Activated naive CD4-positive, alpha-beta T cell treated with anti-CD3 and anti-CD28 coated beads, Interleukin-2, amount 10 ng/mL, durations not matched to agents 7 days and 5 days (primary cell): ENCODE data around the gene SPSB4.

ENCODE experiments used
- CTCF ChIA-PET: fragments of 350-600 bp; sonication (Branson Sonifier 250); formaldehyde crosslinking; loops from one replicate; lab custom pipeline; 2021; ENCODE audit warnings: antibody characterized with exemption; lab: Charles Lee
- DNase-seq: peaks from one replicate; pipeline ENCODE4 v3.0.0-alpha.2; 2020
- H3K27ac Mint-ChIP-seq: one replicate; pipeline ENCODE4 v1.8.0; 2021; ENCODE audit warnings: mild to moderate bottlenecking, moderate library complexity, mixed read lengths
- H3K27me3 Mint-ChIP-seq: one replicate; pipeline ENCODE4 v1.8.0; 2021; ENCODE audit warnings: mild to moderate bottlenecking, mixed read lengths
- H3K36me3 Mint-ChIP-seq: one replicate; pipeline ENCODE4 v1.8.0; 2021; ENCODE audit warnings: mixed read lengths
- H3K4me1 Mint-ChIP-seq: one replicate; pipeline ENCODE4 v1.8.0; 2021; ENCODE audit warnings: mixed read lengths
- H3K4me3 Mint-ChIP-seq: one replicate; pipeline ENCODE4 v1.8.0; 2021; ENCODE audit warnings: mild to moderate bottlenecking, moderate library complexity, mixed read lengths
- H3K9me3 Mint-ChIP-seq: one replicate; pipeline ENCODE4 v1.8.0; 2021; ENCODE audit warnings: mixed read lengths

The SPSB4 gene

DNA sequence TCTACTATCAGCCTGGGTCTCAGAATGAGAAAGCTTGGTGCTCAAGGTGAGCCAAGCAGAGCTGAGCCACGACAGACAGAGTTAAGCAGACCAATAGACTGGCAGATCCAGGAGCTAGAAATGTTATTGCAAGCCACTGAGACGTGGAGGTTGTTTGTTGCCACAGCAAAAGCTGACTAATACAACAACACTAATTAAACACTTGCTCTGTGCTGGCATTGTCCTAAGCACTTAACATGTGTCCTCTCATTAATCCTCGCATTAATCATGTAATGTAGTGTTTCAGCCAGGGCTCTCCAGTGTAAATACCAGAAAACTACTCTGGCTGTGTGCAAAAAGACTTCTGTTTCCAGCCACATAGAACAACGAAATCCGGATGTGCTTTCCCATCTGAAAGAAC lies 11.6 kb upstream of the SPSB4 start:
- CTCF ChIA-PET = no interaction called here
- DNase-seq = no peak

DNA sequence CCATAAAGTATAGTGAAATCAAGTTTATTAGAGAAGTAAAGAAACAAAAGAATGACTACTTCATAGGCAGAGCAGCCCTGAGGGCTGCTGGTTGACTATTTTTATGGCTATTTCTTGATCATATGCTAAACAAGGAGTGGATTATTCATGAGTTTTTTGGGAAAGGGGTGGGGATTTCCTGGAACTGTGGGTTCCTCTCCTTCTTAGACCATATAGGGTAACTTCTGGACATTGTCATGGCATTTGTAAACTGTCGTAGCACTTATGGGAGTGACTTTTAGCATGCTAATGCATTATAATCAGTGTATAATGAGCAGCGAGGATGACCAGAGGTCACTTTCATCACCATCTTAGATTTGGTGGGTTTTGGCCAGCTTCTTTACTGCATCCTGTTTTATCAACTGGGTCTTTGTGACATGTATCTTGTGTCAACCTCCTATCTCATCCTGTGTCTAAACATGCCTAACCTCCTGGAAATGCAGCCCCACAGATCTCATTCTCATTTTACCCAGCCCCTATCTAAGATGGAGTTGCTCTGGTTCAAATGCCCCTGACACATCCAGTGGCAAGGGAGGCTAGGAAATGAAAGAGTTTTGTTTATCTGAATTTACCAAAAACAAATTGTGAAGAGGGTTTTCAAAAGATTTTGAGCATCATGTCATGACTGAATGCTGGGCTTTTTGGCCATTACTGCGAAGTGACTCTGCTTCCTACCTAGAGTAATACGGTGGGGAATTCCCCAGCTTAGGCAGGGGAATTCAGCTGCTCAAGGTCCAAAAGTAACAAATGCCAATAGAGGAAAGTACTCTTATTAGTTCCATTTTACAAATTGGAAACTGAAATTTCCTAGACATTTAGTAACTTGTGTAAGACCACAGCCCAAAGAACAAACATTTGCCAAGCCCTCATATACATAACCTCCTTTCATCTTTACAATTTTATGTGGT lies 6.2 kb upstream of the SPSB4 start:
- CTCF ChIA-PET = no interaction called here

More for the DNA sequence above, 11.6 kb upstream of the SPSB4 start:
- peaks cover 8% of the 10 kb centered on the region for H3K27me3 Mint-ChIP-seq
- H3K4me3 Mint-ChIP-seq = no peak overlapping the region
- no peaks in the 10 kb centered on the region for H3K4me1 Mint-ChIP-seq
- no peaks in the 10 kb centered on the region for H3K36me3 Mint-ChIP-seq
- H3K9me3 Mint-ChIP-seq = no peaks in the 10 kb centered on the region
- H3K27ac Mint-ChIP-seq = no peak overlapping the region

DNA sequence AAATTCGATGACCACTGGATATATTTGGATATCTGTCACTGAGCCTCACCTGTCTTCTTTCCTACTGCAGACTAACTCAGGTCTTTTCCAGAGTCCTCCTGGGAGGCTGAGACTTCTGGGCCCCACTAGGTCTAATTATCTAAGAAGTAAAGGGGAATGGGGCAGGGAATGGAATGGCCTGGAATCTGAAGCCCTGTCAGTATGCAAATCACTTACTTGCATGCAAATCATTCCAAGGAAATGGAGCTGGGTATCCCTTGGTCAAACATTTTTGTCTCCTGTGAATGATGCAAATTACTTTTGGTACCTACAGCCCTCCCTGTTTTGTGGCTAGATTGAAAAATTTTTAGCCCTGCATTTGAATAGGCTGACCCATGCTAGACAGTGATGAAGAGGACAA lies 5.3 kb upstream of the SPSB4 start:
- H3K4me1 Mint-ChIP-seq = peaks cover 6% of the 10 kb centered on the region
- H3K9me3 Mint-ChIP-seq = no peaks in the 10 kb centered on the region
- DNase-seq = no peak
- no peak overlapping the region for H3K4me3 Mint-ChIP-seq
- H3K27me3 Mint-ChIP-seq = peaks cover 45% of the 10 kb centered on the region
- no peak overlapping the region for H3K27ac Mint-ChIP-seq
- CTCF ChIA-PET = no interaction called here
- H3K36me3 Mint-ChIP-seq = no peaks in the 10 kb centered on the region

More for the DNA sequence above, 6.2 kb upstream of the SPSB4 start:
- Mint-ChIP-seq H3K27ac (no peak overlapping the region), H3K9me3 (no peaks in the 10 kb centered on the region), H3K4me1 (no peaks in the 10 kb centered on the region), H3K27me3 (peaks cover 37% of the 10 kb centered on the region), H3K4me3 (no peak overlapping the region), H3K36me3 (no peaks in the 10 kb centered on the region)
- no peak for DNase-seq

- no peaks in the 10 kb centered on the region for H3K36me3 Mint-ChIP-seq
- CTCF ChIA-PET = no interaction called here
Measured at GRCh38 chr3:141047168-141047567, 4.0 kb upstream of the SPSB4 start.

DNA sequence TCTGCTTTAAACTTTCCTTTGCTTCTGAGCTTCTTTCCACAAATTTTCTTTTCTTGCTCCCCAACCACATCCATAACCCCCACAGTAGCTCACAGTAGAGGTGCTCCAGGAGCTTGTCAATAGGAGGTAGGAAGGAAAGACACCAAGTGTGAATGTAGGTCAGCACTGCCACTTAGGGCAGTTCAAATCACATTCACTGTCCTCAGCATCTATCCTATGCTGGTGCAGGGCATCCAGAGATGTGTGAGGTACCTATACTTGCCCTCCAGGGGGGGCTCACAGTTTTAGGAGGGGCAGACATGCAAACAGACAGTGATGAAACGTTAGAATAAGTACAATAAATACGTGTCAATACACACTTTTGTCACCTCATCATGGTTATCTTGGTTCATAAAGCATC lies 1.5 kb upstream of the SPSB4 start:
- no peak for DNase-seq
- H3K27me3 Mint-ChIP-seq = peaks cover 74% of the 10 kb centered on the region
- peaks cover 13% of the 10 kb centered on the region for H3K4me1 Mint-ChIP-seq
- no peak overlapping the region for H3K4me3 Mint-ChIP-seq
- H3K36me3 Mint-ChIP-seq = no peaks in the 10 kb centered on the region
- no peaks in the 10 kb centered on the region for H3K9me3 Mint-ChIP-seq
- H3K27ac Mint-ChIP-seq = no peak overlapping the region
- CTCF ChIA-PET = interaction anchor here (0.5 to 2.0 kb wide), 3 partner anchors 17 to 1533 kb away, joined by 3 to 8 read pairs (median 3); no protein-coding TSS in a partner anchor

More at GRCh38 chr3:141047168-141047567, 4.0 kb upstream of the SPSB4 start:
- DNase-seq = no peak
- Mint-ChIP-seq H3K4me3 (no peak overlapping the region), H3K27ac (no peak overlapping the region), H3K9me3 (no peaks in the 10 kb centered on the region), H3K4me1 (peaks cover 9% of the 10 kb centered on the region), H3K27me3 (peaks cover 55% of the 10 kb centered on the region)

DNA sequence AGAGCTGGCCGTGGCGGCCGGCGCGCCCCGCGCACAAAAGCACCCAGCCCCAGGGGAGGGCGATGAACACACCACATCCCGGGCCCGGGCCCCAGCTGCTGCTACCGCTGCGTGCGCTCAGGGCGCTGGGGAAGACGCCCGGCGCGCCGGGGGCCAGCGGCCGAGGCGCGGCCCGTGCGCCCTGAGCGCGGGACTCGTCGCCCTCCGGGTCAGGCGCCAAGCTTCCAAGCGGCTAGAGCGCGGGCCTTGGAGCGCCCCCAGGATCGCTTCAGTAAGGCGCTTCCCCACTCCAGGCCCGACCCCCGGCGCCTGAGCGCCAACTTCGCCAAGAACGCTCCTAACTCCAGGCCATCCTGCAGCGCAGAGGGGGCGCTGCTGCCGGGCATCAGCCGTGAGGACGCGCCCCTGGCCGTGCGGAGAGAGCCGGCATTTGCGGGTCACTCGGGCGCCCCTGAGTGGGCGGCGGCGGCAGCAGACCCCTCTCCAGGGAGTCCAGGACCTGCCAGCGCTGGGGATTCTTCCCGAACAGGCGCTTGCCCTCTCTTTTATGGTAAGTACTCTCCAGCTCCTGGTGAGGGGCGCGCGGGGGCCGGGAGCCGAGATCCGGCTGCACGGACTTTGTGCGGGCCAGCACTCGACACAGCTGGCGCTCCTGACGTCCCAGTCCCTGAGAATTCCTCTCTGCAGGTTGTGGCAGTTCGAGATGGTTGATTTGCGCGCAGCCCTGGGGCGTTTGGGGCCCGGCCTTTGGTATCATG lies 475 bp downstream of the SPSB4 start:
- Mint-ChIP-seq H3K4me3 (no peak overlapping the region), H3K4me1 (peaks cover 13% of the 10 kb centered on the region), H3K9me3 (no peaks in the 10 kb centered on the region), H3K27ac (no peak overlapping the region), H3K36me3 (no peaks in the 10 kb centered on the region), H3K27me3 (peaks cover 86% of the 10 kb centered on the region)
- CTCF ChIA-PET = interaction anchor here (2.0 kb wide), 1 partner anchor 52 kb away, joined by 8 read pairs; no protein-coding TSS in a partner anchor
- no peak for DNase-seq

DNA sequence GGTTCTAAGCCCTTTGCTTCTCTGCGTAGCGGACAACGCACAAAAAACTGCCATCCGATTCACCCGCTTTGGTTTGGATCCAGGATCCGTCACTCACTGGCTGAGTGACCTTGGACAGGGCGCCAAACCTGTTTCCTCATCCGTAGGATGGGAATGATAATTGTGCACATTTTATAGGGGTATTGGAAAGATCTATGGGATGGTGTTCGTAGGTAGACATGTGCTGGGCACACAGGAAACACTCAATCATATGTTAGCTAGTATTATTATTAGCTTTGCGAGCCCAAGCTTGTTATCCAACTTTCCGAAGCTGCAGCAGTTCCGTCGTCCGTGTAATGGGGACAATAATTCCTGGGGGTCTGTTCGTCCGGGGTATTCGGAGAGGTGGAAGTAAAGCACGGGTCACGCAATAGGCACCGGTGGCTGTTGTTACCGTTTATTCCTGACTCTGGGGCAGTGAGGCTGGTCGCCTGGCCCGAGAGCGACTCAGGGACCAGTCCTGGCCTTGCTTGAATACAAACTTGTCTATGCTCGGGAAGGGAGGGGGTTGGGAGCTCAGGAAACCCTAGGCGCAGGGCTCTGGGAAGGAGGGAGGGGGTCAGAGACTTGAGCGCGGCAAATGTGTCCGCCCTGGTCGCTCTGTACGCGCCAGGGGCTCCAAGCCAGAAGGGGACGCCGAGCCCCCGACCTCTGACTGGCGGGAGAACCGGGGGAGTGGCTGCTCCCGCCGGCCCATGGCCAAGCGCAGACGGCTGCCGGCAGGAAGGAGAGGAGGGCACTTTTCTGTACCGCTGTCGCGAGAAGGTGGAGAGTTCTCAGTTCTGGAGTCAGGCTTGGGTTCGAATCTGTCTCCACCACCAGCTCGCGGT lies 1.3 kb downstream of the SPSB4 start:
- no peaks in the 10 kb centered on the region for H3K36me3 Mint-ChIP-seq
- H3K27ac Mint-ChIP-seq = no peak overlapping the region
- no peak for DNase-seq
- CTCF ChIA-PET = no interaction called here
- H3K9me3 Mint-ChIP-seq = no peaks in the 10 kb centered on the region
- peaks cover 13% of the 10 kb centered on the region for H3K4me1 Mint-ChIP-seq
- H3K4me3 Mint-ChIP-seq = no peak overlapping the region
- H3K27me3 Mint-ChIP-seq = peaks cover 85% of the 10 kb centered on the region

- DNase-seq = no peak
- no peak overlapping the region for H3K27ac Mint-ChIP-seq
- CTCF ChIA-PET = no interaction called here
- H3K4me1 Mint-ChIP-seq = peaks cover 13% of the 10 kb centered on the region
- H3K9me3 Mint-ChIP-seq = peaks cover 3% of the 10 kb centered on the region
- H3K27me3 Mint-ChIP-seq = peaks cover 66% of the 10 kb centered on the region
- no peak overlapping the region for H3K4me3 Mint-ChIP-seq
- H3K36me3 Mint-ChIP-seq = no peaks in the 10 kb centered on the region
Measured at GRCh38 chr3:141055136-141055535, 4.0 kb downstream of the SPSB4 start.

- peaks cover 62% of the 10 kb centered on the region for H3K27me3 Mint-ChIP-seq
- H3K4me3 Mint-ChIP-seq = no peak overlapping the region
- CTCF ChIA-PET = no interaction called here
- H3K27ac Mint-ChIP-seq = no peak overlapping the region
- no peak for DNase-seq
- peaks cover 3% of the 10 kb centered on the region for H3K9me3 Mint-ChIP-seq
- H3K4me1 Mint-ChIP-seq = peaks cover 8% of the 10 kb centered on the region
- no peaks in the 10 kb centered on the region for H3K36me3 Mint-ChIP-seq
Measured at GRCh38 chr3:141055536-141056445, 4.6 kb downstream of the SPSB4 start.

GRCh38 chr3:141056751-141057171 lies 5.6 kb downstream of the SPSB4 start:
- no peak for DNase-seq
- peaks cover 60% of the 10 kb centered on the region for H3K27me3 Mint-ChIP-seq
- no peak overlapping the region for H3K27ac Mint-ChIP-seq
- H3K4me1 Mint-ChIP-seq = peaks cover 7% of the 10 kb centered on the region
- H3K9me3 Mint-ChIP-seq = peaks cover 3% of the 10 kb centered on the region
- no peak overlapping the region for H3K4me3 Mint-ChIP-seq
- no peaks in the 10 kb centered on the region for H3K36me3 Mint-ChIP-seq
- CTCF ChIA-PET = no interaction called here

DNA sequence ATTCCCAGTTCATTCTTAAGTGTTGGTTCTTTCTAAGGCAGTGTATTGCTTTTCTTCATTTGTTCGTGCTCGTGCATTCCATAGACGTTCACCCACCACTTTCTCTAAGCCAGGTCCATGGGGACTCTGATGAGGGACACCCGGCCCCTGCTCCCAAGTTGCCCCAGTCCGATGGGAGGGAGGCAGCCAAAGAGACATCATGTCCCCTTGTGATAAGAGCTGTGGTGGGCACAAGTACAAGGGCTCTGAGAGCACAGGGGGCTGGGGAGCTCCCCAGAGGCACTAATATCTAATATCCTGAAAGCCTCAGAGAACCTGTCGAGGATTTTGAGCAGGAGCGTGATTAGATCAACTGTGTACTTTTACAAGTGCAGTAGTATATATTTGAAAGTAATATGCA lies 6.3 kb downstream of the SPSB4 start:
- peaks cover 2% of the 10 kb centered on the region for H3K4me1 Mint-ChIP-seq
- peaks cover 56% of the 10 kb centered on the region for H3K27me3 Mint-ChIP-seq
- no peaks in the 10 kb centered on the region for H3K36me3 Mint-ChIP-seq
- DNase-seq = no peak
- H3K9me3 Mint-ChIP-seq = peaks cover 3% of the 10 kb centered on the region
- CTCF ChIA-PET = no interaction called here
- H3K27ac Mint-ChIP-seq = no peak overlapping the region
- no peak overlapping the region for H3K4me3 Mint-ChIP-seq

DNA sequence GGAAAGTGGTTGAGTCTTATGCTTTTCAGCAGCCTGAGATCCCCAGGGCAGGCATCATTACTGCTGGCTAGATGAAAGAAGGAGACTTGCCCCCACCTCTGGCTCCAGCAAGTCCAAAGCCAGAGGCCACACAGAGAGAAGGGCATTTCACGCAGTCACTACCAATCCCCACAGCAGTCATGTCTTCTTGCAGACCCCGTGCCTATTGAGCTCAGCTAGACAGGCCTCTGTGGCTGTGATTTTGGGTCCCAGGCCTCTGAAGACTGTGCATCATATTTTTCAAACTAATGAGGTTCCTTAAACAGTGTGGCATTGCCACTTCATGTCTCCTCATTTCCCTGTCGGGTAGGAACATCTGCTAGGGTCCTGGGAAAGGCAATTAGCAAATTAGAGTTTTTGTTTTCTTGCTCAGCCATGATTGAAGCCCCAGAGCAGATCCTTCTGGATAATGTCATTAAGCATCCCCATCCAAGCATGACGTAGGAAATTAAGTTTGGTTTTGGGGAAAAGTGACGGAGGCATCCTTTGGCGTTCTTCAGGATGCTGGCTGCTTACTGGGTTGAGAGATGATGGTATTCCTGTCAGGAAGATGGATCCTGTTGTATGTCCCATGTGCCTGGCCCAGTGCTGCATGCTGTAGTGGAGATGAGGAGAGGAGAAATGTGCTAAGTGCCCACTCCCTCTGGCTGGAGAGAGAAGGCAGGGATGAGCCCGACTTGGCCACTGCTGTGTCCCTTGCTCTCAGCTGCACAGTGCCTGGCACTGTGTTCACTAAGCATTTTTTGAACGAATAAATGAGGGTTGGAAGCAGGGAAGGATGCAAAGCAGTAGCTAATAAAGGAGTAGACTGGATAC lies 7.0 kb downstream of the SPSB4 start:
- H3K36me3 Mint-ChIP-seq = no peaks in the 10 kb centered on the region

More for the DNA sequence above, 7.0 kb downstream of the SPSB4 start:
- no peaks in the 10 kb centered on the region for H3K4me1 Mint-ChIP-seq
- H3K4me3 Mint-ChIP-seq = no peak overlapping the region
- H3K27ac Mint-ChIP-seq = no peak overlapping the region
- DNase-seq = no peak
- CTCF ChIA-PET = no interaction called here
- H3K27me3 Mint-ChIP-seq = peaks cover 49% of the 10 kb centered on the region
- H3K9me3 Mint-ChIP-seq = peaks cover 3% of the 10 kb centered on the region
